NCI-H128 (cell line): ENCODE measurements around the gene KNCN.

ENCODE experiments used
- DNase-seq: peaks from one replicate; lab custom pipeline; 2025; ENCODE audit not compliant: unreplicated experiment; lab: John Stamatoyannopoulos, UW

Gene KNCN

DNA sequence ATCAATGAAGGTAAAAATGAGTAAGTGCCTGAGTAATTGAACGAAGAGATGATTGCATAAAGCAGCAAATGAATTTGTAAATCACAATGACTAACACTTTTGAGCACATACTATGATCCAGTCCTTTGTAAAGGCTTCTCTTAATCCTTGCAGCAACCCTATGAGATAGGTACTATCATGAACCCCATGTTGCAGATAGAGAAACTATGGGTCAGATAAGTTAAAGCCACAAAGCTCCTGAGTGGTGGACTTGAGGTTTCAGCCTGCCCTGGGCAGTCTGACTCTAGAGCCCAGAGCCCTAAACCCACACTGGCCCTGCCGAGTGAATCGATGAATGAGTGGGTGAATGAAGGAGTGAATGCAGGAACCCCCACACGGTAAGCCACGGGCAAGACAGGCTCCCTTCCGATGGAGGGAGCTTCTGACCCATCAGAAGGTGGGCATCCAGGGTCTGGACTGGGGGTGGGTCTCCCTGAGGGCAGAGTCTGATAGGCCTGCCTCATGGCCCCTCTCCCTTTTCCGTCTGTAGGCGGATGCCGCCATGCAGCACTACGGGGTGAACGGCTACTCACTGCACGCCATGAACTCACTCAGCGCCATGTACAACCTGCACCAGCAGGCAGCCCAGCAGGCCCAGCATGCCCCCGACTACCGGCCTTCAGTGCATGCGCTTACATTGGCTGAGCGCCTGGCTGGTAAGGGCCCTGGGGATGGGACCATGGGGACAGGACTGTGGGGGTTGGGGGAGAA lies 44.8 kb downstream of the KNCN start:
- DNase-seq, result no peak

DNA sequence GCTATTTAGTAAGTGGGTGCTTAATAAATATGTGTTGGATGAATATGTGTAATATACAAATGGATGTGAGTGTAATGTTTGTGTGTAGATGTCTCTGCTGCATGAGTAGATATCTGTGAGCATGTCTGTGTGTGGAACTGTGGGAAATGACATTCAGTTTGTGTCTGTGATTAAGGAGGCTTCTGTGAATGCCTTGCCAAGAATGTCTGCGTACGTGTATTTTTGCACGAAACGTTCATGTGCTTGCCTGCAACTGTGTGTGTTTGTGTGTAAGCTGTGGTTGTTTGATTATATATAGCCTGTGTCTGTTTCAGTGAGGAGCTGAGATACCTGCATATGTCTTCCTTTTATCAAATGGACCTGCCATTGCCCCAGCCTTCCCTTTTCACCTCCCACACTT lies 48.0 kb downstream of the KNCN start:
- DNase-seq, result no peak

GRCh38 chr1:46501528-46501927 lies 49.9 kb downstream of the KNCN start:
- DNase-seq, result no peak

GRCh38 chr1:46497665-46498064 lies 53.8 kb downstream of the KNCN start:
- DNase-seq, result no peak

GRCh38 chr1:46497020-46497419 lies 54.4 kb downstream of the KNCN start:
- no peak for DNase-seq

- DNase-seq, result no peak
Observed at GRCh38 chr1:46496505-46496904, 54.9 kb downstream of the KNCN start.

GRCh38 chr1:46495778-46496177 lies 55.7 kb downstream of the KNCN start:
- DNase-seq, result no peak
